Measurements from ENCODE around the gene TMX3. TPM values are rescaled to one million over a fixed set of nuclear protein-coding genes. Genes with fewer than 3 reads are reported as not detected.

TMX3 gene
- total RNA-seq, 1 donor from 2014 or later = 51.2 TPM

- no peak for DNase-seq (ENCODE audit: low spot score)
- Mint-ChIP-seq H3K27me3 (ENCODE audit: low read depth) (no peaks in the 10 kb centered on the region), H3K4me1 (ENCODE audit: low read depth) (peaks cover 3% of the 10 kb centered on the region), H3K36me3 (ENCODE audit: low read depth) (peaks cover 2% of the 10 kb centered on the region), H3K9me3 (ENCODE audit: low read depth) (no peaks in the 10 kb centered on the region), H3K27ac (ENCODE audit: unreplicated experiment) (no peak overlapping the region), H3K4me3 (ENCODE audit: unreplicated experiment) (no peak overlapping the region)
- TF ChIP-seq CTCF (IDR thresholded peaks at IDR 0.05) = no peak
Measured at GRCh38 chr18:68724021-68724420, 9.1 kb upstream of the TMX3 start.

- H3K4me1 Mint-ChIP-seq (ENCODE audit: low read depth) = peaks cover 3% of the 10 kb centered on the region
- peaks cover 2% of the 10 kb centered on the region for H3K36me3 Mint-ChIP-seq (ENCODE audit: low read depth)
- no peaks in the 10 kb centered on the region for H3K27me3 Mint-ChIP-seq (ENCODE audit: low read depth)
- no peak overlapping the region for H3K4me3 Mint-ChIP-seq (ENCODE audit: unreplicated experiment)
- no peak for TF ChIP-seq CTCF (IDR thresholded peaks at IDR 0.05)
- H3K9me3 Mint-ChIP-seq (ENCODE audit: low read depth) = no peaks in the 10 kb centered on the region
- DNase-seq (ENCODE audit: low spot score) = no peak
- no peak overlapping the region for H3K27ac Mint-ChIP-seq (ENCODE audit: unreplicated experiment)
Measured at GRCh38 chr18:68723539-68723938, 8.6 kb upstream of the TMX3 start.

- no peaks in the 10 kb centered on the region for H3K9me3 Mint-ChIP-seq (ENCODE audit: low read depth)
- no peak for DNase-seq (ENCODE audit: low spot score)
- no peak overlapping the region for H3K4me3 Mint-ChIP-seq (ENCODE audit: unreplicated experiment)
- H3K27me3 Mint-ChIP-seq (ENCODE audit: low read depth) = no peaks in the 10 kb centered on the region
- TF ChIP-seq CTCF (IDR thresholded peaks at IDR 0.05) = no peak
- H3K27ac Mint-ChIP-seq (ENCODE audit: unreplicated experiment) = no peak overlapping the region
- peaks cover 2% of the 10 kb centered on the region for H3K36me3 Mint-ChIP-seq (ENCODE audit: low read depth)
- peaks cover 3% of the 10 kb centered on the region for H3K4me1 Mint-ChIP-seq (ENCODE audit: low read depth)
Measured at GRCh38 chr18:68722821-68723220, 7.9 kb upstream of the TMX3 start.

DNA sequence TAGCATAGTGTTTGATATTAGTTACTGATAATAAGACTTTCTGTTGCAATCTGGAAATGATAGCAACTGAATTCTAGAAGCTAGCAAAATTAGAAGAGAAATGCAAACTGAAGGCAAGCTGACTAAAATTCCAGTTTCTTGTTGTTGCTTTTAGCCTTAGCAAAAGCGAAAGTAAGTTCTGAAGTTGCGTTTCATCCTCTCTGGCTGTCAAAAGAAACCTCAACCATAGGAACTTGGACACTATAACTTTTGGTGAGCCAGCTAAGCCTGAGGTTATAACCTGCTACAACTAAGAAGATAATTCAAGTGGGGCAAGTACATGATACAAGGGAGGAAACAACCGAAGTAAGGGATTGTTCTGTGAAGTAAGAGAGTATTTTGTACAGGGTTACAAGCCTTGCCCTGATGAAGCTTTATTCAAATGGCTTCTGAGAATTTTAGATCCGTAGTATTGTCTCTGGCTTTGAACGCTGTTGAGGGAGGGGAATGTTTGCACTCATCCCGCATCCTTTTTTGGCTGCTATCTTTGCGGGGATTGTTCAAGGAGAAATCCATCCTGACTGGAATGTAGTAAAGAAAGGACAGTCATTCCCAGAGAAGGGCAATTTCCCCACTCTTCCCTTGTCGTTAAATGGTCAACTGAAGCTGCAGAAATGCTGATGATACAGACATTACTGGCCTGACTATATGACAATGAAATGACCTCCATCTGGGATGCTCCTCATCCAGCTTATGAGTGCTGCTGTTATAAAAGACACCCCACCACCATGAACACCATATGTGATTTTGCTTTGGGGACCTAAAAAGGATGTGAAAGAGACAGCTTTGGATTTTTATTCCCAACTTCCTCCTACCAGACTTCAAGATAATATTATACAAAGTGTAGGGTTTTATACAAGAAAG lies 7.0 kb upstream of the TMX3 start:
- Mint-ChIP-seq H3K27me3 (ENCODE audit: low read depth) (no peaks in the 10 kb centered on the region), H3K36me3 (ENCODE audit: low read depth) (peaks cover 2% of the 10 kb centered on the region), H3K9me3 (ENCODE audit: low read depth) (no peaks in the 10 kb centered on the region), H3K4me1 (ENCODE audit: low read depth) (peaks cover 3% of the 10 kb centered on the region), H3K4me3 (ENCODE audit: unreplicated experiment) (no peak overlapping the region), H3K27ac (ENCODE audit: unreplicated experiment) (no peak overlapping the region)
- no peak for DNase-seq (ENCODE audit: low spot score)
- TF ChIP-seq CTCF (IDR thresholded peaks at IDR 0.05) = no peak

DNA sequence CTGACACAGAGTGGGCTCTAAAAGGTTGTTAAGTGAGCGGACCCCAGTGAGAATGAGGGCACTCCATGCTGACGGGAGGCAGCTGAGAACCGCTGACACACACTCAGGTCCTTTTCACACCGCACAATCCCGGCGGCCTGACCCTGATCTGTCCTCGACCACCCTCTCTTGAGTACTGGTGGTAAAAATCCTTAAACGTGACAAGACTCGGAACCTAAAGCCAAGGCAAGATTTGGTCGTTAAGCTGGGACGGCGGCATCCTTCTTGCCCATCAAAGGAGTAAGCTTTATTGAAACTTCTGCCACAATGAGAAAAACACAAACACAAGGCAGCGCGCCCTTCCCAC lies 569 bp downstream of the TMX3 start:
- TF ChIP-seq CTCF (IDR thresholded peaks at IDR 0.05) = peak; percentile 16
- no peak for DNase-seq (ENCODE audit: low spot score)
- peak overlapping the region; percentile 79 for H3K27ac Mint-ChIP-seq (ENCODE audit: unreplicated experiment)
- peak overlapping the region; percentile 88 for H3K4me3 Mint-ChIP-seq (ENCODE audit: unreplicated experiment)
- H3K36me3 Mint-ChIP-seq (ENCODE audit: low read depth) = peaks cover 11% of the 10 kb centered on the region
- peaks cover 22% of the 10 kb centered on the region for H3K4me1 Mint-ChIP-seq (ENCODE audit: low read depth)
- H3K9me3 Mint-ChIP-seq (ENCODE audit: low read depth) = no peaks in the 10 kb centered on the region
- H3K27me3 Mint-ChIP-seq (ENCODE audit: low read depth) = no peaks in the 10 kb centered on the region

Measured in chondrocyte (in vitro differentiated cells).